IMR-90 (cell line): ENCODE data around the gene MYH16. TPM values are rescaled to one million over a fixed set of nuclear protein-coding genes. Genes with fewer than 3 reads are reported as not detected.

ENCODE experiments used
- ATAC-seq: fragments of 200-7000 bp; cut with Tn5 transposase; 2 replicates; pipeline ENCODE4 v1.9.1; 2020; ENCODE audit warnings: low read depth, mild to moderate bottlenecking, moderate library complexity
- BruUV-seq: library from RNA; stranded (reverse); fragments of 400-500 nt; replicated peaks from 2 replicates; lab custom pipeline; 2021; lab: Mats Ljungman, UMichigan
- CTCF ChIA-PET: fragments of 300-600 bp; formaldehyde crosslinking; extraction: SDS; loops from one replicate; lab custom pipeline; 2021; ENCODE audit warnings: antibody characterized with exemption; lab: Yijun Ruan, JAX
- POLR2A ChIA-PET: fragments of 300-600 bp; sonication (Branson Sonifier 250); formaldehyde crosslinking; loops from one replicate; lab custom pipeline; 2022; ENCODE audit warnings: antibody characterized with exemption; ENCODE audit not compliant: unreplicated experiment; lab: Charles Lee
- DNase-seq: peaks from one replicate; pipeline ENCODE4 v3.0.0; 2013
- H2AFZ ChIP-seq: replicated peaks from 2 replicates; pipeline ENCODE3; 2013; ENCODE audit warnings: low read length, mild to moderate bottlenecking; ENCODE audit not compliant: poor library complexity
- H2AK5ac ChIP-seq: 2 replicates; pipeline ENCODE4 v1.6.1; 2013; ENCODE audit warnings: low read depth, low read length, inconsistent platforms
- H2AK9ac ChIP-seq: replicated peaks from 2 replicates; pipeline ENCODE3; 2013; ENCODE audit warnings: mild to moderate bottlenecking, low read depth, low read length, moderate library complexity; ENCODE audit not compliant: poor library complexity
- H2BK120ac ChIP-seq: 2 replicates; pipeline ENCODE4 v1.6.1; 2013; ENCODE audit warnings: low read depth, low read length, inconsistent platforms
- H2BK15ac ChIP-seq: 3 replicates; pipeline ENCODE4 v1.6.1; 2013; ENCODE audit warnings: low read depth, low read length, inconsistent platforms
- H2BK20ac ChIP-seq: 2 replicates; pipeline ENCODE4 v1.6.1; 2013; ENCODE audit warnings: low read depth, mild to moderate bottlenecking, inconsistent platforms, low read length, moderate library complexity
- H2BK5ac ChIP-seq: 2 replicates; pipeline ENCODE4 v1.6.1; 2013; ENCODE audit warnings: mild to moderate bottlenecking, low read depth, low read length, inconsistent platforms; ENCODE audit not compliant: poor library complexity, severe bottlenecking
- H3K14ac ChIP-seq: replicated peaks from 2 replicates; pipeline ENCODE4 v1.6.1; 2013; ENCODE audit warnings: low read depth, low read length, inconsistent platforms
- H3K18ac ChIP-seq: 2 replicates; pipeline ENCODE4 v1.6.1; 2013; ENCODE audit warnings: low read depth, low read length, control low read depth
- H3K23ac ChIP-seq: 2 replicates; pipeline ENCODE4 v1.6.1; 2013; ENCODE audit warnings: low read depth, low read length, inconsistent platforms
- H3K27ac ChIP-seq: 2 replicates; pipeline ENCODE4 v1.5.1; 2013; ENCODE audit warnings: mild to moderate bottlenecking, control low read depth, low read length; ENCODE audit not compliant: insufficient read depth
- H3K27me3 ChIP-seq: 2 replicates; pipeline ENCODE4 v1.6.1; 2013; ENCODE audit warnings: low read length; ENCODE audit not compliant: control insufficient read depth, insufficient read depth
- H3K36me3 ChIP-seq: 2 replicates; pipeline ENCODE4 v1.6.1; 2013; ENCODE audit warnings: low read length, mixed read lengths; ENCODE audit not compliant: control insufficient read depth, insufficient read depth
- H3K4ac ChIP-seq: 2 replicates; pipeline ENCODE4 v1.6.1; 2013; ENCODE audit warnings: low read depth, low read length, inconsistent platforms
- H3K4me1 ChIP-seq: 2 replicates; pipeline ENCODE4 v1.6.1; 2013; ENCODE audit warnings: low read length, mixed read lengths; ENCODE audit not compliant: control insufficient read depth, insufficient read depth
- H3K4me2 ChIP-seq: 2 replicates; pipeline ENCODE4 v1.6.1; 2013; ENCODE audit warnings: low read depth, mild to moderate bottlenecking, control low read depth, low read length, moderate library complexity
- H3K4me3 ChIP-seq: 2 replicates; pipeline ENCODE4 v1.5.1; 2013; ENCODE audit warnings: low read depth, mild to moderate bottlenecking, control low read depth, low read length, moderate library complexity; ENCODE audit not compliant: insufficient read depth
- H3K56ac ChIP-seq: 2 replicates; pipeline ENCODE4 v1.6.1; 2013; ENCODE audit warnings: low read length, inconsistent platforms; ENCODE audit not compliant: insufficient read depth; ENCODE audit errors: extremely low read depth
- H3K79me1 ChIP-seq, 2 experiments: 2 replicates each; pipeline ENCODE4 v1.6.1; 2013; ENCODE audit warnings: low read length in 2 of 2, inconsistent platforms in 1 of 2, low read depth in 1 of 2
- H3K9ac ChIP-seq: 2 replicates; pipeline ENCODE4 v1.6.1; 2013; ENCODE audit warnings: low read depth, low read length, control low read depth
- H3K9me1 ChIP-seq: 2 replicates; pipeline ENCODE4 v1.6.1; 2013; ENCODE audit warnings: low read length, inconsistent platforms; ENCODE audit not compliant: insufficient read depth
- H3K9me3 ChIP-seq: 2 replicates; pipeline ENCODE4 v1.6.1; 2013; ENCODE audit warnings: low read length; ENCODE audit not compliant: control insufficient read depth, insufficient read depth
- H4K20me1 ChIP-seq: 2 replicates; pipeline ENCODE4 v1.6.1; 2013; ENCODE audit warnings: low read length, inconsistent platforms; ENCODE audit not compliant: insufficient read depth
- H4K5ac ChIP-seq: 2 replicates; pipeline ENCODE4 v1.6.1; 2013; ENCODE audit warnings: mild to moderate bottlenecking, low read depth, low read length, control low read depth
- H4K8ac ChIP-seq, 2 experiments: 2 replicates each; pipeline ENCODE4 v1.6.1; 2013; ENCODE audit warnings: low read depth in 2 of 2, low read length in 2 of 2, control low read depth in 1 of 2, inconsistent platforms in 1 of 2
- H4K91ac ChIP-seq: 2 replicates; pipeline ENCODE4 v1.6.1; 2013; ENCODE audit warnings: low read depth, low read length, inconsistent platforms; ENCODE audit not compliant: insufficient read depth
- CHD1 ChIP-seq: IDR thresholded peaks from 2 replicates; pipeline ENCODE4 v1.6.1; 2012; ENCODE audit warnings: low read depth, low read length, improper control_type of control experiment
- CTCF ChIP-seq: conservative IDR thresholded peaks from 2 replicates; pipeline ENCODE4 v1.5.1; 2012; ENCODE audit warnings: mild to moderate bottlenecking, low read depth, low read length, improper control_type of control experiment
- FOS ChIP-seq: fragments of 150-350 bp; IDR thresholded peaks from 2 replicates; pipeline ENCODE4 v1.6.1; 2016; ENCODE audit warnings: low read depth, low read length
- MAFK ChIP-seq: IDR thresholded peaks from 2 replicates; pipeline ENCODE4 v1.6.1; 2012; ENCODE audit warnings: low read depth, low read length, improper control_type of control experiment
- MAZ ChIP-seq: IDR thresholded peaks from 2 replicates; pipeline ENCODE4 v1.6.1; 2012; ENCODE audit warnings: low read depth, mild to moderate bottlenecking, low read length, improper control_type of control experiment, moderate library complexity, borderline replicate concordance
- MXI1 ChIP-seq: IDR thresholded peaks from 2 replicates; pipeline ENCODE4 v1.6.1; 2012; ENCODE audit warnings: low read depth, mild to moderate bottlenecking, low read length, moderate library complexity, borderline replicate concordance
- NFE2L2 ChIP-seq: fragments of 150-350 bp; IDR thresholded peaks from 2 replicates; pipeline ENCODE4 v1.6.1; 2016; ENCODE audit warnings: low read depth, mild to moderate bottlenecking, low read length
- POLR2A ChIP-seq: IDR thresholded peaks from 2 replicates; pipeline ENCODE4 v1.6.1; 2012; ENCODE audit warnings: mild to moderate bottlenecking, low read depth, low read length
- RCOR1 ChIP-seq: IDR thresholded peaks from 2 replicates; pipeline ENCODE4 v1.6.1; 2012; ENCODE audit warnings: mild to moderate bottlenecking, low read length, improper control_type of control experiment; ENCODE audit not compliant: insufficient replicate concordance
- RFX5 ChIP-seq: IDR thresholded peaks from 2 replicates; pipeline ENCODE4 v1.8.0; 2012; ENCODE audit warnings: low read depth, mild to moderate bottlenecking, low read length, moderate library complexity
- USF2 ChIP-seq: fragments of 150-350 bp; IDR thresholded peaks from 2 replicates; pipeline ENCODE4 v1.6.1; 2017; ENCODE audit warnings: mild to moderate bottlenecking, antibody characterized with exemption, low read length, low read depth
- WGBS, 2 experiments: methylation state at CpG; one replicate each; pipeline versions ENCODE4 v1.1.5 to v1.1.7; 2013; ENCODE audit warnings: missing lambda C conversion rate in 2 of 2; ENCODE audit not compliant: insufficient read length in 1 of 2; ENCODE audit errors: extremely low coverage in 2 of 2; 5-methylcytosine and 5-hydroxymethylcytosine counted together
- dilution Hi-C: fragments of 300-500 bp; cut with HindIII; formaldehyde crosslinking; loops from one replicate; pipeline ENCODE4 v1.14.3; 2018; ENCODE audit warnings: low sequenced_read_pairs; ENCODE audit not compliant: unreplicated experiment
- in situ Hi-C: fragments of 300-500 bp; cut with MboI; formaldehyde crosslinking; loops from 3 replicates; pipeline ENCODE4 v1.14.3; 2019; ENCODE audit warnings: low sequenced_read_pairs, inconsistent platforms, mixed read lengths
- intact Hi-C: fragments of 100-400 bp; cut with micrococcal nuclease; formaldehyde crosslinking; loops from 2 replicates; pipeline ENCODE4 v1.10.0; 2022
- polyA plus RNA-seq, 3 experiments: library from polyadenylated mRNA; depleted of rRNA; stranded (reverse); fragments of >200 nt; gene quantifications; 2 replicates each; pipeline ENCODE4 v1.2.3, GENCODE V29; 2012; ENCODE audit warnings: low replicate concordance in 1 of 3
- total RNA-seq: library from RNA; depleted of rRNA; stranded (reverse); fragments of >200 nt; gene quantifications from 2 replicates; pipeline ENCODE4 v1.2.3, GENCODE V29; 2012

MYH16 gene
- total and polyA plus RNA-seq, 2 of the 4 experiments (the other 2 are of a cell fraction) = 0.09 to 0.18 TPM

- Histone ChIP-seq H3K36me3 (no peaks in the 10 kb centered on the region), H2BK15ac (no peak overlapping the region), H3K79me1 (no peaks in the 10 kb centered on the region), H2BK20ac (no peak overlapping the region), H2BK5ac (no peak overlapping the region), H4K91ac (no peak overlapping the region), H3K4me1 (no peaks in the 10 kb centered on the region), H3K27me3 (peaks cover 21% of the 10 kb centered on the region), H3K14ac (no peak overlapping the region), H2AFZ (no peak overlapping the region), H3K9me1 (no peaks in the 10 kb centered on the region), H2BK120ac (no peak overlapping the region), H3K9me3 (no peaks in the 10 kb centered on the region), H3K4ac (no peak overlapping the region), H3K56ac (no peak overlapping the region), H3K9ac (no peak overlapping the region), H4K20me1 (no peaks in the 10 kb centered on the region), H3K18ac (no peak overlapping the region), H4K8ac (no peak overlapping the region), H2AK5ac (no peak overlapping the region), H2AK9ac (no peak overlapping the region), H3K23ac (no peak overlapping the region), H4K5ac (no peak overlapping the region), H3K4me3 (no peak overlapping the region), H3K4me2 (no peak overlapping the region), H3K27ac (no peak overlapping the region)
- CTCF ChIA-PET = no interaction called here
- no peak for ATAC-seq
- 37% methylated on average over 2 of the region's 9 CpGs; no CpG with 5 or more reads in 1 of the 2 experiments for WGBS, 2 experiments
- DNase-seq = no peak
- BruUV-seq = no TSS peak
- TF ChIP-seq MXI1 (no peak), POLR2A (no peak), RFX5 (no peak), CTCF (no peak), MAZ (no peak), NFE2L2 (no peak), MAFK (no peak), RCOR1 (no peak), FOS (no peak), CHD1 (no peak), USF2 (no peak)
- dilution Hi-C loops = no loop called here
- in situ Hi-C loops = no loop called here
- POLR2A ChIA-PET = no interaction called here
- intact Hi-C loops = no loop called here
Observed at GRCh38 chr7:99253369-99253768, 19.3 kb upstream of the MYH16 start.
